ENCODE measurements around the gene BHLHE40. TPM values are rescaled to one million over a fixed set of nuclear protein-coding genes. Genes with fewer than 3 reads are reported as not detected.

BHLHE40 gene
- total RNA-seq, 1 donor from 2014 or later, result 52.2 TPM

GRCh38 chr3:5002174-5002870 lies 23.1 kb downstream of the BHLHE40 start:
- Histone ChIP-seq H3K4me1 (no peaks in the 10 kb centered on the region), H3K27ac (no peak overlapping the region), H3K36me3 (no peaks in the 10 kb centered on the region), H3K4me3 (no peak overlapping the region), H3K9me3 (no peaks in the 10 kb centered on the region), H3K27me3 (no peaks in the 10 kb centered on the region)
- TF ChIP-seq CTCF (IDR thresholded peaks at IDR 0.05), result no peak
- intact Hi-C loops (cut with DNase I), result no loop called here
- no peak for DNase-seq (ENCODE audit: low spot score in 2 of 2)

GRCh38 chr3:5002871-5003247 lies 23.6 kb downstream of the BHLHE40 start:
- TF ChIP-seq CTCF (IDR thresholded peaks at IDR 0.05), result no peak
- intact Hi-C loops (cut with DNase I), result no loop called here
- Histone ChIP-seq H3K4me1 (no peaks in the 10 kb centered on the region), H3K27ac (no peak overlapping the region), H3K27me3 (no peaks in the 10 kb centered on the region), H3K36me3 (no peaks in the 10 kb centered on the region), H3K9me3 (no peaks in the 10 kb centered on the region), H3K4me3 (no peak overlapping the region)
- DNase-seq (ENCODE audit: low spot score in 2 of 2), result no peak

GRCh38 chr3:5004319-5005152 lies 25.3 kb downstream of the BHLHE40 start:
- intact Hi-C loops (cut with DNase I), result no loop called here
- no peaks in the 10 kb centered on the region for H3K4me1 ChIP-seq
- no peak for TF ChIP-seq CTCF (IDR thresholded peaks at IDR 0.05)

GRCh38 chr3:5005367-5005766 lies 26.1 kb downstream of the BHLHE40 start:
- Histone ChIP-seq H3K9me3 (no peaks in the 10 kb centered on the region), H3K27ac (no peak overlapping the region), H3K4me1 (no peaks in the 10 kb centered on the region), H3K4me3 (no peak overlapping the region), H3K36me3 (no peaks in the 10 kb centered on the region), H3K27me3 (no peaks in the 10 kb centered on the region)
- TF ChIP-seq CTCF (IDR thresholded peaks at IDR 0.05), result no peak
- no peak for DNase-seq (ENCODE audit: low spot score in 2 of 2)
- intact Hi-C loops (cut with DNase I), result no loop called here

More at GRCh38 chr3:5004319-5005152, 25.3 kb downstream of the BHLHE40 start:
- Histone ChIP-seq H3K36me3 (no peaks in the 10 kb centered on the region), H3K27ac (no peak overlapping the region), H3K27me3 (no peaks in the 10 kb centered on the region), H3K4me3 (no peak overlapping the region), H3K9me3 (no peaks in the 10 kb centered on the region)
- DNase-seq (ENCODE audit: low spot score in 2 of 2), result no peak

- Histone ChIP-seq H3K9me3 (no peaks in the 10 kb centered on the region), H3K4me1 (no peaks in the 10 kb centered on the region), H3K27ac (no peak overlapping the region), H3K36me3 (no peaks in the 10 kb centered on the region), H3K27me3 (no peaks in the 10 kb centered on the region), H3K4me3 (no peak overlapping the region)
- intact Hi-C loops (cut with DNase I), result no loop called here
- DNase-seq (ENCODE audit: low spot score in 2 of 2), result no peak
- TF ChIP-seq CTCF (IDR thresholded peaks at IDR 0.05), result no peak
Measured at GRCh38 chr3:5006755-5007202, 27.5 kb downstream of the BHLHE40 start.
